K562 (cell line): ENCODE measurements around the gene SMIM35. TPM values are rescaled to one million over a fixed set of nuclear protein-coding genes. Genes with fewer than 3 reads are reported as not detected.
A peak's percentile ranks its signal among the peaks of the same experiment; 100 is the strongest.

Experiments used
- GATA2 ChIP-seq: sonication (generic); formaldehyde crosslinking; IDR thresholded peaks from 2 replicates; pipeline ENCODE4 v1.4.0; 2020; ENCODE audit warnings: mild to moderate bottlenecking, missing genetic modification reagents
- HNRNPL ChIP-seq: fragments of 200-400 bp; formaldehyde crosslinking; IDR thresholded peaks from 2 replicates; pipeline ENCODE4 v1.6.1; 2017; ENCODE audit warnings: low read depth, mild to moderate bottlenecking, low read length
- NFATC3 ChIP-seq: fragments of 450-650 bp; IDR thresholded peaks from 2 replicates; pipeline ENCODE4 v1.6.1; 2017; ENCODE audit warnings: mild to moderate bottlenecking
- NFIC ChIP-seq: fragments of 450-650 bp; IDR thresholded peaks from 2 replicates; pipeline ENCODE4 v1.6.1; 2017; ENCODE audit warnings: mild to moderate bottlenecking, inconsistent platforms
- REST ChIP-seq, 2 experiments: fragments of 450-650 bp; formaldehyde crosslinking in 1 of 2; IDR thresholded peaks; 2 replicates each; pipeline versions ENCODE4 v1.4.0 to v1.6.1; 2014 to 2020; ENCODE audit warnings: mild to moderate bottlenecking in 2 of 2, borderline replicate concordance in 1 of 2, low read depth in 1 of 2
- TAF15 ChIP-seq: fragments of 200-400 bp; formaldehyde crosslinking; IDR thresholded peaks from 2 replicates; pipeline ENCODE4 v1.6.1; 2017; ENCODE audit warnings: mild to moderate bottlenecking, low read depth, low read length, moderate library complexity
- TRIM24 ChIP-seq, 2 experiments: fragments of 450-650 bp; IDR thresholded peaks; 2 replicates each; pipeline ENCODE4 v1.6.1; 2016
- ZNF407 ChIP-seq: fragments of 450-650 bp; IDR thresholded peaks from 2 replicates; pipeline ENCODE4 v1.6.1; 2016; ENCODE audit warnings: low read depth
- polyA plus RNA-seq, 8 experiments: library from polyadenylated mRNA; depleted of rRNA in 4 of 8; stranded (reverse) in 5 of 8; unstranded in 3 of 8; fragments of >200 nt; fragmentation: Nextera tagmentation in 2 of 8; fragmentation: Illumina TruSeq in 1 of 8; extraction: Ambion mirVana in 2 of 8; extraction: Trizol in 1 of 8; gene quantifications; 2 replicates each; pipeline versions ENCODE4 v1.2.1 to v1.2.3, GENCODE V29; 2011 to 2014; ENCODE audit warnings: inconsistent platforms in 1 of 8, missing spikeins in 1 of 8
- total RNA-seq, 7 experiments: library from RNA; depleted of rRNA in 6 of 7; stranded (reverse); fragments of >200 nt in 6 of 7; fragmentation: Illumina TruSeq in 2 of 7; extraction: Trizol in 2 of 7; gene quantifications; 2 replicates each; pipeline versions ENCODE4 v1.2.1 to v1.2.3, GENCODE V29; 2011 to 2021; ENCODE audit warnings: low replicate concordance in 1 of 7
- TF ChIP-seq, protein P1 (sequence below): fragments of 250-450 bp; sonication (Bioruptor Pico); IDR thresholded peaks from 2 replicates; pipeline ENCODE4 v1.5.0; 2021

The SMIM35 gene
- total and polyA plus RNA-seq, 9 of the 15 experiments (the other 6 are each of a cell fraction or from before 2014, with no cell fraction given) = 0.03 TPM; not detected in 7

GRCh38 chr11:117985953-117986887, 100.5 kb downstream of the SMIM35 start, which contains the start of gene IL10RA (continued):
- TF ChIP-seq REST (IDR thresholded peaks at IDR 0.05; ENCODE audit: borderline replicate concordance) = peak; percentile 14; the same call in 1 of the 2 replicates
- TF ChIP-seq REST (CRISPR knock-in tag; IDR thresholded peaks at IDR 0.05; ENCODE audit: low read depth) = no peak
- no peak for TF ChIP-seq GATA2 (CRISPR knock-in tag)
- TF ChIP-seq TAF15 = no peak
- TF ChIP-seq NFIC = peak; percentile 64
- no peak for TF ChIP-seq ZNF407
- no peak for TF ChIP-seq NFATC3
- TF ChIP-seq, protein P1, sequence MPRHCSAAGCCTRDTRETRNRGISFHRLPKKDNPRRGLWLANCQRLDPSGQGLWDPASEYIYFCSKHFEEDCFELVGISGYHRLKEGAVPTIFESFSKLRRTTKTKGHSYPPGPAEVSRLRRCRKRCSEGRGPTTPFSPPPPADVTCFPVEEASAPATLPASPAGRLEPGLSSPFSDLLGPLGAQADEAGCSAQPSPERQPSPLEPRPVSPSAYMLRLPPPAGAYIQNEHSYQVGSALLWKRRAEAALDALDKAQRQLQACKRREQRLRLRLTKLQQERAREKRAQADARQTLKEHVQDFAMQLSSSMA (CRISPR knock-in tag) = no peak
- peak; percentile 88; the same call in 1 of the 2 replicates for TF ChIP-seq HNRNPL
- TF ChIP-seq TRIM24 (IDR thresholded peaks at IDR 0.05) = 0 out of 4 replicates have a peak, but pooled peaks of 1 of the 2 experiments have one; percentile 57
